A549 (cell line): ENCODE results near the gene SLC12A8. TPM values are rescaled to one million over a fixed set of nuclear protein-coding genes. Genes with fewer than 3 reads are reported as not detected.

Experiments used
- ATAC-seq, 2 experiments: fragments of 200-7000 bp in 1 of 2; fragments of >200 bp in 1 of 2; cut with Nextera tagmentation in 1 of 2; cut with Tn5 transposase in 1 of 2; 3 replicates each; pipeline versions ENCODE4 v1.8.0 to v1.9.1; 2018 to 2020; ENCODE audit warnings: mild to moderate bottlenecking in 1 of 2, moderate library complexity in 1 of 2
- CTCF ChIA-PET: fragments of 300-600 bp; sonication (Branson Sonifier 250); formaldehyde crosslinking; extraction: SDS; loops from one replicate; lab custom pipeline; 2021; ENCODE audit warnings: antibody characterized with exemption, inconsistent platforms; lab: Yijun Ruan, JAX
- POLR2A ChIA-PET: fragments of 350-600 bp; formaldehyde crosslinking; extraction: SDS; loops from one replicate; lab custom pipeline; 2021; ENCODE audit warnings: antibody characterized with exemption, inconsistent platforms; lab: Yijun Ruan, JAX
- DNase-seq, 2 experiments: peaks; one replicate each; pipeline versions ENCODE4 v3.0.0 to v3.0.0-alpha.2; 2011 to 2016; ENCODE audit warnings: low read depth in 1 of 2, low spot score in 1 of 2
- FAIRE-seq: peaks from 2 replicates; lab custom pipeline; 2011; peaks lifted over from hg19 to GRCh38; lab: Jason Lieb, UNC
- H3K27ac ChIP-seq, 2 experiments: fragments of >200 bp; sonication (Bioruptor Twin); formaldehyde crosslinking; 3 replicates each; pipeline ENCODE4 v1.5.1; 2016 to 2017
- H3K4me1 ChIP-seq: fragments of >200 bp; sonication (Bioruptor Twin); formaldehyde crosslinking; 3 replicates; pipeline ENCODE4 v1.6.1; 2016
- H3K4me2 ChIP-seq: fragments of >200 bp; sonication (Bioruptor Twin); formaldehyde crosslinking; 3 replicates; pipeline ENCODE4 v1.6.1; 2016
- H3K4me3 ChIP-seq: fragments of >200 bp; sonication (Bioruptor Twin); formaldehyde crosslinking; 3 replicates; pipeline ENCODE4 v1.5.1; 2016
- H3K9me3 ChIP-seq: fragments of >200 bp; sonication (Bioruptor Twin); formaldehyde crosslinking; 3 replicates; pipeline ENCODE4 v1.6.1; 2016
- BCL3 ChIP-seq: fragments of >200 bp; sonication (Bioruptor Twin); formaldehyde crosslinking; IDR thresholded peaks from 3 replicates; pipeline ENCODE4 v1.6.1; 2016
- BHLHE40 ChIP-seq: IDR thresholded peaks from 2 replicates; pipeline ENCODE4 v1.6.1; 2012; ENCODE audit warnings: low read depth, low read length, inconsistent platforms
- CBX2 ChIP-seq: fragments of 200-600 bp; sonication (generic); IDR thresholded peaks from 2 replicates; pipeline ENCODE4 v1.6.1; 2016; ENCODE audit warnings: low read depth, mild to moderate bottlenecking, borderline replicate concordance
- CHD2 ChIP-seq: fragments of 150-350 bp; IDR thresholded peaks from 2 replicates; pipeline ENCODE4 v1.6.1; 2014; ENCODE audit warnings: low read length; ENCODE audit not compliant: partially characterized antibody
- EP300 ChIP-seq, 2 experiments: fragments of >200 bp; sonication (Bioruptor Twin); formaldehyde crosslinking; IDR thresholded peaks; 2 replicates in 1 of 2; 3 replicates in 1 of 2; pipeline ENCODE4 v1.6.1; 2016 to 2017
- FOSL2 ChIP-seq, 2 experiments: fragments of 450-650 bp in 1 of 2; fragments of >200 bp in 1 of 2; sonication (Bioruptor Twin) in 1 of 2; formaldehyde crosslinking; IDR thresholded peaks; 2 replicates each; pipeline versions ENCODE4 v1.5.0 to v1.6.1; 2016 to 2020; ENCODE audit warnings: mild to moderate bottlenecking in 1 of 2, moderate library complexity in 1 of 2
- GATA3 ChIP-seq: IDR thresholded peaks from 2 replicates; pipeline ENCODE4 v1.6.1; 2012; ENCODE audit warnings: borderline replicate concordance
- HDAC2 ChIP-seq: fragments of 200-600 bp; sonication (generic); IDR thresholded peaks from 2 replicates; pipeline ENCODE4 v1.6.1; 2016
- HEYL ChIP-seq: fragments of 250-450 bp; sonication (Bioruptor Pico); IDR thresholded peaks from 2 replicates; pipeline ENCODE4 v1.8.0; 2021; ENCODE audit warnings: mild to moderate bottlenecking, moderate library complexity
- HOXA7 ChIP-seq: fragments of 250-450 bp; sonication (Bioruptor Pico); IDR thresholded peaks from 2 replicates; pipeline ENCODE4 v1.5.0; 2020; ENCODE audit warnings: mild to moderate bottlenecking, moderate library complexity
- KDM5A ChIP-seq: fragments of 200-600 bp; sonication (generic); IDR thresholded peaks from 2 replicates; pipeline ENCODE4 v1.6.1; 2016; ENCODE audit warnings: antibody characterized with exemption, mild to moderate bottlenecking
- NFE2L2 ChIP-seq: fragments of 150-350 bp; conservative IDR thresholded peaks from 2 replicates; pipeline ENCODE4 v1.6.1; 2014; ENCODE audit warnings: low read length
- NR3C1 ChIP-seq: fragments of >200 bp; sonication (Bioruptor Twin); formaldehyde crosslinking; IDR thresholded peaks from 3 replicates; pipeline ENCODE4 v1.6.1; 2017
- PBX3 ChIP-seq: IDR thresholded peaks from 2 replicates; pipeline ENCODE4 v1.6.1; 2012
- POLR2A ChIP-seq: IDR thresholded peaks from 2 replicates; pipeline ENCODE4 v1.6.1; 2012; ENCODE audit warnings: mild to moderate bottlenecking, low read length
- RFX5 ChIP-seq: fragments of 450-650 bp; IDR thresholded peaks from 2 replicates; pipeline ENCODE4 v1.7.1; 2014; ENCODE audit warnings: antibody characterized with exemption, mild to moderate bottlenecking, moderate library complexity
- RNF2 ChIP-seq: fragments of 200-600 bp; sonication (generic); IDR thresholded peaks from 2 replicates; pipeline ENCODE4 v1.6.1; 2016; ENCODE audit warnings: low read depth, mild to moderate bottlenecking, antibody characterized with exemption, moderate library complexity, borderline replicate concordance
- SMC3 ChIP-seq: fragments of >200 bp; sonication (Bioruptor Twin); formaldehyde crosslinking; IDR thresholded peaks from 3 replicates; pipeline ENCODE4 v1.6.1; 2018; ENCODE audit warnings: inconsistent platforms
- SREBF2 ChIP-seq: fragments of 450-650 bp; IDR thresholded peaks from 2 replicates; pipeline ENCODE4 v1.6.1; 2014; ENCODE audit warnings: mild to moderate bottlenecking, moderate library complexity
- TP53 ChIP-seq: fragments of 250-450 bp; sonication (Bioruptor Pico); IDR thresholded peaks from 2 replicates; pipeline ENCODE4 v1.5.0; 2021; ENCODE audit warnings: mild to moderate bottlenecking, moderate library complexity
- USF2 ChIP-seq: fragments of 450-650 bp; IDR thresholded peaks from 2 replicates; pipeline ENCODE4 v1.6.1; 2014; ENCODE audit warnings: antibody characterized with exemption
- ZSCAN20 ChIP-seq: fragments of 250-450 bp; sonication (Bioruptor Pico); IDR thresholded peaks from 2 replicates; pipeline ENCODE4 v1.8.0; 2022; ENCODE audit warnings: mild to moderate bottlenecking, moderate library complexity
- WGBS: methylation state at CpG from one replicate; pipeline ENCODE4 v1.1.6; 2017; ENCODE audit errors: missing lambda C conversion rate; 5-methylcytosine and 5-hydroxymethylcytosine counted together
- polyA plus RNA-seq, 4 experiments: library from polyadenylated mRNA; depleted of rRNA in 3 of 4; stranded (reverse); fragments of >200 nt; fragmentation: RNase III in 1 of 4; extraction: RNeasy Plus Mini Kit Qiagen cat#74134 plus additional on column Dnase treatment in 1 of 4; gene quantifications; 2 replicates in 3 of 4; 3 replicates in 1 of 4; pipeline ENCODE4 v1.2.3, GENCODE V29; 2011 to 2017
- TF ChIP-seq, protein P1 (sequence below): fragments of >200 bp; sonication (Bioruptor Twin); formaldehyde crosslinking; IDR thresholded peaks from 2 replicates; pipeline ENCODE4 v1.6.1; 2016
- TF ChIP-seq, protein P2 (sequence below): IDR thresholded peaks from 2 replicates; pipeline ENCODE4 v1.6.1; 2012
- TF ChIP-seq, protein P3 (sequence below): fragments of 250-450 bp; sonication (Bioruptor Pico); IDR thresholded peaks from 2 replicates; pipeline ENCODE4 v1.5.0; 2021; ENCODE audit warnings: mild to moderate bottlenecking, moderate library complexity, borderline replicate concordance

Gene SLC12A8
- polyA plus RNA-seq, 2 of the 4 experiments (the other 2 are of a cell fraction) = 1.1 to 4.2 TPM

GRCh38 chr3:125121246-125122010, 91.1 kb downstream of the SLC12A8 start:
- H3K4me1 ChIP-seq = peaks cover 6% of the 10 kb centered on the region; the same call in 2 of the 3 replicates
- TF ChIP-seq RFX5 (no peak), ZSCAN20 (CRISPR knock-in tag) (no peak), TP53 (CRISPR knock-in tag) (no peak)
- TF ChIP-seq, protein P1, sequence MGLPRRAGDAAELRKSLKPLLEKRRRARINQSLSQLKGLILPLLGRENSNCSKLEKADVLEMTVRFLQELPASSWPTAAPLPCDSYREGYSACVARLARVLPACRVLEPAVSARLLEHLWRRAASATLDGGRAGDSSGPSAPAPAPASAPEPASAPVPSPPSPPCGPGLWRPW = no peak
- CTCF ChIA-PET = no interaction called here
- no peak overlapping the region for H3K4me3 ChIP-seq
- POLR2A ChIA-PET = no interaction called here
- no peaks in the 10 kb centered on the region for H3K9me3 ChIP-seq
- DNase-seq (no peak), FAIRE-seq (no peak), ATAC-seq (no peak)
- no peak overlapping the region for H3K27ac ChIP-seq
- H3K4me2 ChIP-seq = no peak overlapping the region
- 89% methylated on average over 8 of the region's 8 CpGs for whole genome bisulfite sequencing

DNA sequence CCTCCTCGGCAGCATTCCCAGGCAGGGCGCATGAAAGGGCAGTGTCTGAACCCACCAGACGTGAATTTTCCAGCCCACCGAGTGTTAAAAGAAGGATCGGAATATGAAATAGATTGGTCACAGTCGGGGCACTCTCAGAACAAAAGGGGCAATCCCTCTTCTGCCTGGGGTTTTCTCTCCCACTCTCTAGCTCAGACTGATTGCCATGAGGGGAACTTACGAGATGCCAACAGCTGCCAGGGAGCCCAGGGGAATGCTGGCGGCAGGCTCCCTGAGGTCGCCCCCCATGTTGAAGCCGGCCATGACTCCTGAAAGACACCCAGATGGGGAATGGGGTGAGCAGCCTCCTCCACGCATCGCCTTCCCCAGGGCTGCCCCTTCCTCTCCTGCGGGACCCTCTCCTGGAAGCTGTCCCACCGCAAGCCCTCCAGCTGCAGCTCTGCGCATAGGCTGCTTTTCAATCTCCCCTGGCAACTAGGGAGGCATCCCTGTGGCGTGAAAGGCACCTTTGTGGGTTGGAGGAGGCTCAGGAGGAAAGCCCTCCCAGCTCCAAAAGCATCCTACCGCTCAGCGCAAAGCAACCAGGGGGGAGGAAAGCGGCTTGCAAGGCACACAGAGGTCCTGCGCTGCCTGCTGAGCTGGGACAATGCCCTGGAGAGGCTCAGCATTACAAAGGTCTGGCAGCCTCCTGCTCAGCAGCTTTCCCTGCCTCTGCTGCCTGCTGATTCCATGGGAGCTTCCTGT, 92.0 kb downstream of the SLC12A8 start:
- peaks cover 6% of the 10 kb centered on the region; the same call in 2 of the 3 replicates for H3K4me1 ChIP-seq
- DNase-seq = no peak
- H3K4me3 ChIP-seq = no peak overlapping the region
- ATAC-seq = no peak; a peak in 1 of 6 replicates
- POLR2A ChIA-PET = interaction anchor here (0.6 kb wide), 1 partner anchor 63 kb away, joined by 7 read pairs; no protein-coding TSS in a partner anchor
- no peaks in the 10 kb centered on the region for H3K9me3 ChIP-seq
- WGBS = 88% methylated on average over 8 of the region's 20 CpGs
- CTCF ChIA-PET = interaction anchor here (1.3 kb wide), 1 partner anchor 318 kb away, joined by 3 read pairs; no protein-coding TSS in a partner anchor
- no peak overlapping the region for H3K27ac ChIP-seq
- FAIRE-seq = no peak
- no peak overlapping the region for H3K4me2 ChIP-seq
- TF ChIP-seq SREBF2 = no peak
- TF ChIP-seq BHLHE40 = no peak
- TF ChIP-seq FOSL2 (IDR thresholded peaks at IDR 0.05) = no peak
- TF ChIP-seq FOSL2 (CRISPR knock-in tag; IDR thresholded peaks at IDR 0.05) = no peak
- TF ChIP-seq RNF2 = no peak
- TF ChIP-seq KDM5A = no peak
- TF ChIP-seq, protein P2, sequence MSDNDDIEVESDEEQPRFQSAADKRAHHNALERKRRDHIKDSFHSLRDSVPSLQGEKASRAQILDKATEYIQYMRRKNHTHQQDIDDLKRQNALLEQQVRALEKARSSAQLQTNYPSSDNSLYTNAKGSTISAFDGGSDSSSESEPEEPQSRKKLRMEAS = no peak
- TF ChIP-seq CHD2 = no peak
- TF ChIP-seq GATA3 = no peak
- TF ChIP-seq POLR2A = no peak
- TF ChIP-seq, protein P3, sequence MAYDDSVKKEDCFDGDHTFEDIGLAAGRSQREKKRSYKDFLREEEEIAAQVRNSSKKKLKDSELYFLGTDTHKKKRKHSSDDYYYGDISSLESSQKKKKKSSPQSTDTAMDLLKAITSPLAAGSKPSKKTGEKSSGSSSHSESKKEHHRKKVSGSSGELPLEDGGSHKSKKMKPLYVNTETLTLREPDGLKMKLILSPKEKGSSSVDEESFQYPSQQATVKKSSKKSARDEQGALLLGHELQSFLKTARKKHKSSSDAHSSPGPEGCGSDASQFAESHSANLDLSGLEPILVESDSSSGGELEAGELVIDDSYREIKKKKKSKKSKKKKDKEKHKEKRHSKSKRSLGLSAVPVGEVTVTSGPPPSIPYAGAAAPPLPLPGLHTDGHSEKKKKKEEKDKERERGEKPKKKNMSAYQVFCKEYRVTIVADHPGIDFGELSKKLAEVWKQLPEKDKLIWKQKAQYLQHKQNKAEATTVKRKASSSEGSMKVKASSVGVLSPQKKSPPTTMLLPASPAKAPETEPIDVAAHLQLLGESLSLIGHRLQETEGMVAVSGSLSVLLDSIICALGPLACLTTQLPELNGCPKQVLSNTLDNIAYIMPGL (CRISPR knock-in tag) = no peak
- no peak for TF ChIP-seq USF2
- TF ChIP-seq, all 56 proteins: peak for 0

- Histone ChIP-seq H3K4me2 (no peak overlapping the region), H3K9me3 (no peaks in the 10 kb centered on the region), H3K4me1 (peaks cover 6% of the 10 kb centered on the region; the same call in 2 of the 3 replicates)
- POLR2A ChIA-PET = no interaction called here
- TF ChIP-seq EP300 (IDR thresholded peaks at IDR 0.05) (no peak), PBX3 (no peak), SMC3 (no peak), BCL3 (no peak), TP53 (CRISPR knock-in tag) (no peak), NR3C1 (no peak), HEYL (CRISPR knock-in tag) (no peak), HOXA7 (CRISPR knock-in tag) (no peak), CBX2 (no peak), HDAC2 (no peak), NFE2L2 (no peak)
- TF ChIP-seq, all 56 proteins: peak for 0
- Histone ChIP-seq H3K27ac (no peak overlapping the region), H3K4me3 (no peak overlapping the region)
- CTCF ChIA-PET = interaction anchor here (1.3 to 1.6 kb wide), 2 partner anchors 13 to 319 kb away, joined by 3 to 4 read pairs; no protein-coding TSS in a partner anchor
- FAIRE-seq = no peak
- ATAC-seq = no peak
- 85% methylated on average over 9 of the region's 11 CpGs for WGBS
- no peak for DNase-seq
These were observed 92.7 kb downstream of the SLC12A8 start for GRCh38 chr3:125119752-125120378.
